Measurements from ENCODE around the gene RNF215. TPM values are rescaled to one million over a fixed set of nuclear protein-coding genes. Genes with fewer than 3 reads are reported as not detected.

Gene RNF215
- 7.3 and 7.8 TPM in 2 replicates for polyA plus RNA-seq (2013)

DNA sequence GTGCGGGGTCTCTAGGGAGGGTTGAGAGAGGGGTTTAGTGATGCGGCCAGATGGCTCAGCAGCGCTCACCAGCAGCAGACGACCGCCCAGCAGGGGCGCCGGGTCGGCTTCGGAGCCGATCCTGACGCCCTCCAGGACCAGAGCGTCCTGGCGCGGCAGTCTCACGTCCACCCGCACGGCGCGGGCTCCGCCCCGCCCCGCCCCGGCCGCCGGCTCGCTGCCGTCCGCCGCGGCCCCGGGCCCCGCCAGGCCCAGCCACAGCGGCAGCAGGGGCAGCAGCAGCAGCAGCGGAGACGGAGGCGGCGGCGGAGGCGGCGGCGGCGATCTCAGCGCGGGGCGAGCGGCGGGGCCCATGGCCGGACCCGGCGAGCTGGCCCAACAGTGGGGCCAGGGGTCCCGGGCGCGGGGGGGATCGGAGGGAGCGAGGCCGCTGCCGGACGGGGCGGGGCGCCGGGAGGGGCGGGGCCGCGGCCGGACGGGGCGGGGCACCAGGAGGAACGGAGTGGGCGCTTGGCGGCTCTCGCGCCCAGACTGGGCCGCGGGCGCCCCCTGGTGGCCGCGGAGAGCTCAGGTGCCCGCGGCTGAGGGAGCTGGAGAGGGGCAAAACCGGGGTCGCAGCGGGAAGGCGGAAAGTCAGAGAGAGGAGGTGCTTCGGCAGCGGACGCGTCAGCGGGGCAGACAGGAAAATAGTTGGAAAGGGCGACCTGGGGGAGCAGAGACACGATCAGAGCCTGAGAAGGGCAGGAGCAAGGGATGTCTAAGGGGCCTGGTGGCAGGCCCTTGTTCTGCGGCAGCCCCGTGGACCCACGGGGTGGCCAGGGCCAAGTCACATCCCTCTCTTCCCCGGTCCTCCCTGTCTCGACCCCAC lies at the start of gene RNF215:
TSS of gene RNF215 (minus strand) at position 452 of the 868 bp plus-strand sequence. CDS start at position 354, 98 bp downstream.
- Histone ChIP-seq H4K91ac (ENCODE audit: low read depth, low read length) (peak within 1 kb of the TSS; percentile 89), H3K79me2 (ENCODE audit: control insufficient read depth, insufficient read depth, low read length, poor library complexity) (no peaks in the 10 kb centered on the region), H3K9ac (ENCODE audit: low read length) (peak within 1 kb of the TSS; percentile 42), H3K18ac (ENCODE audit: low read length) (peak within 1 kb of the TSS; percentile 86), H3K14ac (ENCODE audit: low read length) (peak within 1 kb of the TSS; percentile 82), H3K9me3 (ENCODE audit: insufficient read depth, low read depth, low read length) (peaks cover 9% of the 10 kb centered on the region), H2BK120ac (ENCODE audit: insufficient read depth, low read length, poor library complexity) (peak within 1 kb of the TSS; percentile 53), H3K4ac (ENCODE audit: low read depth, low read length) (peak within 1 kb of the TSS; percentile 70), H3K4me1 (ENCODE audit: control insufficient read depth in 1 of 2, insufficient read depth in 2 of 2, low read length in 2 of 2) (peaks cover 5 to 9% of the 10 kb centered on the region in 2 experiments), H2BK12ac (ENCODE audit: low read length) (no peak within 1 kb of the TSS), H4K8ac (ENCODE audit: low read depth, low read length) (peak within 1 kb of the TSS; percentile 85), H2AK5ac (ENCODE audit: low read length) (peak within 1 kb of the TSS; percentile 87), H3K4me2 (ENCODE audit: low read length) (peak within 1 kb of the TSS; percentile 65), H3K36me3 (ENCODE audit: control insufficient read depth in 1 of 2, insufficient read depth in 2 of 2, low read length in 2 of 2) (peaks cover 16 to 17% of the 10 kb centered on the region in 2 experiments), H3K79me1 (ENCODE audit: low read length) (peaks cover 6% of the 10 kb centered on the region), H2BK5ac (ENCODE audit: low read depth, low read length, poor library complexity) (peak within 1 kb of the TSS; percentile 71), H2AFZ (ENCODE audit: insufficient read depth, low read length, poor library complexity) (peak within 1 kb of the TSS; percentile 59), H3K23ac (ENCODE audit: low read length) (no peak within 1 kb of the TSS), H3K27me3 (ENCODE audit: insufficient read depth, low read length) (no peaks in the 10 kb centered on the region), H4K12ac (ENCODE audit: low read depth, low read length) (peak within 1 kb of the TSS; percentile 72), H3K27ac (ENCODE audit: low read depth, low read length) (peak within 1 kb of the TSS; percentile 24), H3K4me3 (ENCODE audit: low read depth, low read length) (peak within 1 kb of the TSS; percentile 82)
- WGBS (ENCODE audit: extremely low coverage, insufficient coverage, insufficient read length) = no CpG with 5 or more reads among the region's 95 CpGs
- DNase-seq = peak; percentile 79 to 90

DNA sequence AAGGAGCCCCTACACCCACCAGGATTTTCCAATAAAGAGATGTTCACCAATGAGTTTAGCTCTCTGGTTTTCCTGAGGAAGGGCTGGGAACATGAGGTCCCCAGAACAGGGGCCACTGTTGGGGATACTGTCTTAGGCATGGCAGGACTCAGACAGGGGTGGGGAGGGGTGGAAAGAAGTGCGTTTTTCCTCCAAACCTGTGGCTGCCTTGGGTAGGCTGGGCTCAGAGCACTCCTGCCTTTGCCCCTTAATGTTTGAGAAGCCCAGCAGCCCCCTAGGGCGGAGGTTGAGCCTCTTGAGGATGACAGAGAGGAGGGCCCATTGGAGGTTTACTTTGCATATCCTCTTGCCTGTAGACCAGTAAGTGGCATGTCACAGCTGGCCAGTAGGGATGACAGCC lies 49.0 kb upstream of the RNF215 start:
- H3K4me3 ChIP-seq (ENCODE audit: low read depth, low read length) = no peak overlapping the region
- no peak overlapping the region for H3K27ac ChIP-seq (ENCODE audit: low read depth, low read length)
- no CpG with 5 or more reads among the region's 2 CpGs for WGBS (ENCODE audit: extremely low coverage, insufficient coverage, insufficient read length)
- no peaks in the 10 kb centered on the region for H3K79me1 ChIP-seq (ENCODE audit: low read length)
- H2BK120ac ChIP-seq (ENCODE audit: insufficient read depth, low read length, poor library complexity) = no peak overlapping the region
- H3K4ac ChIP-seq (ENCODE audit: low read depth, low read length) = no peak overlapping the region
- DNase-seq = no peak
- H2BK12ac ChIP-seq (ENCODE audit: low read length) = no peak overlapping the region
- no peak overlapping the region for H4K8ac ChIP-seq (ENCODE audit: low read depth, low read length)
- H2BK5ac ChIP-seq (ENCODE audit: low read depth, low read length, poor library complexity) = no peak overlapping the region
- no peak overlapping the region for H4K91ac ChIP-seq (ENCODE audit: low read depth, low read length)
- H2AK5ac ChIP-seq (ENCODE audit: low read length) = no peak overlapping the region
- H3K18ac ChIP-seq (ENCODE audit: low read length) = no peak overlapping the region
- no peak overlapping the region for H2AFZ ChIP-seq (ENCODE audit: insufficient read depth, low read length, poor library complexity)
- H3K27me3 ChIP-seq (ENCODE audit: insufficient read depth, low read length) = no peaks in the 10 kb centered on the region
- H3K4me2 ChIP-seq (ENCODE audit: low read length) = no peak overlapping the region
- peaks cover 5% of the 10 kb centered on the region for H3K9me3 ChIP-seq (ENCODE audit: insufficient read depth, low read depth, low read length)
- no peaks in the 10 kb centered on the region for H3K79me2 ChIP-seq (ENCODE audit: control insufficient read depth, insufficient read depth, low read length, poor library complexity)
- H3K9ac ChIP-seq (ENCODE audit: low read length) = no peak overlapping the region
- H3K14ac ChIP-seq (ENCODE audit: low read length) = no peak overlapping the region
- H3K36me3 ChIP-seq (ENCODE audit: control insufficient read depth in 1 of 2, insufficient read depth in 2 of 2, low read length in 2 of 2) = no peaks in the 10 kb centered on the region
- H3K4me1 ChIP-seq (ENCODE audit: control insufficient read depth in 1 of 2, insufficient read depth in 2 of 2, low read length in 2 of 2) = peaks cover 7 to 14% of the 10 kb centered on the region in 2 experiments
- H4K12ac ChIP-seq (ENCODE audit: low read depth, low read length) = no peak overlapping the region
- no peak overlapping the region for H3K23ac ChIP-seq (ENCODE audit: low read length)

DNA sequence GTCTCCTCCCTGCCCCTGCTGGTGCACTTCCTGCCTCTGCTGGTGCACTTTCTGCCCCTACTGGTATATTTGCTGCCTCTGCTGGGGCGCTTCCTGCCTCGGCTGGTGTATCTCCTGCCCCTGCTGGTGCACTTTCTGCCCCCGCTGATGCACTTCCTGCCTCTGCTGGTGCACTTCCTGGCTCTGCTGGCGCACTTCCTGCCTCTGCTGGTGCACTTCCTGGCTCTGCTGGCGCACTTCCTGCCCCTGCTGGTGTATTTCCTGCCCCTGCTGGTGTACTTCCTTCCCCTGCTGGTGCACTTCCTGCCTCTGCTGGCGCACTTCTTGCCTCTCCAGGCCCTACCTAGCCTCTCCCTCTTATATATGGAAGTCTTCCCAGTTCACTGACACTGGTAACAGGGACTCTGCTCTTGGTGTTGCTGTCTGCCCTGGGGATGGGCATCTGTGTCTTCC lies 48.5 kb upstream of the RNF215 start:
- H3K4ac ChIP-seq (ENCODE audit: low read depth, low read length) = no peak overlapping the region
- no peak overlapping the region for H3K9ac ChIP-seq (ENCODE audit: low read length)
- no CpG with 5 or more reads among the region's 6 CpGs for WGBS (ENCODE audit: extremely low coverage, insufficient coverage, insufficient read length)
- H4K91ac ChIP-seq (ENCODE audit: low read depth, low read length) = no peak overlapping the region
- no peak overlapping the region for H2AFZ ChIP-seq (ENCODE audit: insufficient read depth, low read length, poor library complexity)
- peaks cover 7 to 14% of the 10 kb centered on the region in 2 experiments for H3K4me1 ChIP-seq (ENCODE audit: control insufficient read depth in 1 of 2, insufficient read depth in 2 of 2, low read length in 2 of 2)
- H4K8ac ChIP-seq (ENCODE audit: low read depth, low read length) = peak overlapping the region; percentile 43
- no peak overlapping the region for H2BK120ac ChIP-seq (ENCODE audit: insufficient read depth, low read length, poor library complexity)
- H3K23ac ChIP-seq (ENCODE audit: low read length) = no peak overlapping the region
- H3K27me3 ChIP-seq (ENCODE audit: insufficient read depth, low read length) = no peaks in the 10 kb centered on the region
- H3K27ac ChIP-seq (ENCODE audit: low read depth, low read length) = no peak overlapping the region
- H3K79me1 ChIP-seq (ENCODE audit: low read length) = no peaks in the 10 kb centered on the region
- H3K4me2 ChIP-seq (ENCODE audit: low read length) = no peak overlapping the region
- no peak overlapping the region for H3K4me3 ChIP-seq (ENCODE audit: low read depth, low read length)
- H2BK12ac ChIP-seq (ENCODE audit: low read length) = no peak overlapping the region
- H3K18ac ChIP-seq (ENCODE audit: low read length) = no peak overlapping the region
- peaks cover 5% of the 10 kb centered on the region for H3K9me3 ChIP-seq (ENCODE audit: insufficient read depth, low read depth, low read length)
- H2BK5ac ChIP-seq (ENCODE audit: low read depth, low read length, poor library complexity) = no peak overlapping the region
- no peaks in the 10 kb centered on the region for H3K79me2 ChIP-seq (ENCODE audit: control insufficient read depth, insufficient read depth, low read length, poor library complexity)
- H4K12ac ChIP-seq (ENCODE audit: low read depth, low read length) = peak overlapping the region; percentile 11
- no peak overlapping the region for H2AK5ac ChIP-seq (ENCODE audit: low read length)
- no peak for DNase-seq
- no peaks in the 10 kb centered on the region for H3K36me3 ChIP-seq (ENCODE audit: control insufficient read depth in 1 of 2, insufficient read depth in 2 of 2, low read length in 2 of 2)
- H3K14ac ChIP-seq (ENCODE audit: low read length) = no peak overlapping the region

DNA sequence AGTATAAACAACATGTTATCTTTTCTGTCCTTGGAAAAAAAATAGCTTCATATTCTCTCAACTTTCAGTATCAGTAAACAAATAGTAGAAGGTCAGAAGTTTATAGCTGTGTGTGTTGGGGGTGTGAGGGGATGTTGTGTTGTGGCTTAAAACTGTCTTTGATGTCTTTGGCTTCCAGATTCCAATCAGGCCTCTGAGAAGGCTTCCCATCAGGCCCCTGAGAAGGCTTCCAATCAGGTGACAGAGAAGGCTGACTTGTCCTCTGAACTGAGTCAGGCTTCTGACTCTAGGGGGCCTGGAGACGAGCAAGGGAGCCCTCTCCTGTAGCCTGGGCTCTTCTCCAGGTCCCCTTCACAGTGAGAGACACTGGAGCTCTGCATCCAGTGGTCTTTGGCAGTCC lies 47.6 kb upstream of the RNF215 start:
- H2BK12ac ChIP-seq (ENCODE audit: low read length) = no peak overlapping the region
- no peak for DNase-seq
- no peak overlapping the region for H2AK5ac ChIP-seq (ENCODE audit: low read length)
- H2AFZ ChIP-seq (ENCODE audit: insufficient read depth, low read length, poor library complexity) = no peak overlapping the region
- no peak overlapping the region for H4K8ac ChIP-seq (ENCODE audit: low read depth, low read length)
- no peak overlapping the region for H3K27ac ChIP-seq (ENCODE audit: low read depth, low read length)
- H3K4me1 ChIP-seq (ENCODE audit: control insufficient read depth in 1 of 2, insufficient read depth in 2 of 2, low read length in 2 of 2) = peaks cover 7 to 14% of the 10 kb centered on the region in 2 experiments
- no peak overlapping the region for H2BK5ac ChIP-seq (ENCODE audit: low read depth, low read length, poor library complexity)
- no peaks in the 10 kb centered on the region for H3K36me3 ChIP-seq (ENCODE audit: control insufficient read depth in 1 of 2, insufficient read depth in 2 of 2, low read length in 2 of 2)
- H3K27me3 ChIP-seq (ENCODE audit: insufficient read depth, low read length) = no peaks in the 10 kb centered on the region
- no peak overlapping the region for H4K12ac ChIP-seq (ENCODE audit: low read depth, low read length)
- H3K14ac ChIP-seq (ENCODE audit: low read length) = no peak overlapping the region
- no peaks in the 10 kb centered on the region for H3K79me2 ChIP-seq (ENCODE audit: control insufficient read depth, insufficient read depth, low read length, poor library complexity)
- H3K79me1 ChIP-seq (ENCODE audit: low read length) = no peaks in the 10 kb centered on the region
- H4K91ac ChIP-seq (ENCODE audit: low read depth, low read length) = no peak overlapping the region
- H3K9me3 ChIP-seq (ENCODE audit: insufficient read depth, low read depth, low read length) = peaks cover 5% of the 10 kb centered on the region
- H3K9ac ChIP-seq (ENCODE audit: low read length) = no peak overlapping the region
- no peak overlapping the region for H3K23ac ChIP-seq (ENCODE audit: low read length)
- H3K18ac ChIP-seq (ENCODE audit: low read length) = no peak overlapping the region
- WGBS (ENCODE audit: extremely low coverage, insufficient coverage, insufficient read length) = no CpG with 5 or more reads among the region's 1 CpG
- no peak overlapping the region for H3K4me2 ChIP-seq (ENCODE audit: low read length)
- no peak overlapping the region for H2BK120ac ChIP-seq (ENCODE audit: insufficient read depth, low read length, poor library complexity)
- H3K4me3 ChIP-seq (ENCODE audit: low read depth, low read length) = no peak overlapping the region
- no peak overlapping the region for H3K4ac ChIP-seq (ENCODE audit: low read depth, low read length)

Data from trophoblast cell (in vitro differentiated cells and primary cell).